K562 (cell line): ENCODE results near the gene CHN2. TPM values are rescaled to one million over a fixed set of nuclear protein-coding genes. Genes with fewer than 3 reads are reported as not detected.

Source experiments
- ATAC-seq: fragments of 200-7000 bp; cut with Tn5 transposase; 3 replicates; pipeline ENCODE4 v1.9.1; 2020; ENCODE audit warnings: moderate library complexity
- BruUV-seq: library from RNA; stranded (reverse); fragments of 400-500 nt; replicated peaks from 2 replicates; lab custom pipeline; 2021; lab: Mats Ljungman, UMichigan
- CTCF ChIA-PET: fragments of 300-600 bp; formaldehyde crosslinking; extraction: SDS; loops from one replicate; lab custom pipeline; 2021; ENCODE audit warnings: low intra/inter-chr PET ratio; lab: Yijun Ruan, JAX
- POLR2A ChIA-PET: fragments of 300-600, 350-650 bp; sonication (Branson Sonifier 250); formaldehyde crosslinking; extraction: SDS; loops from one replicate; lab custom pipeline; 2021; ENCODE audit warnings: antibody characterized with exemption, inconsistent platforms; lab: Yijun Ruan, JAX
- DNase-seq, 4 experiments: peaks; one replicate each; pipeline versions ENCODE4 v3.0.0 to v3.0.0-alpha.2; 2011 to 2018; ENCODE audit warnings: low spot score in 3 of 4, mixed read lengths in 3 of 4; ENCODE audit errors: extremely low read depth in 1 of 4
- FAIRE-seq: peaks from 2 replicates; lab custom pipeline; 2011; peaks lifted over from hg19 to GRCh38; lab: Jason Lieb, UNC
- H2AFZ ChIP-seq: 2 replicates; pipeline ENCODE4 v1.6.0; 2011; ENCODE audit warnings: low read depth, low read length, control low read depth, inconsistent platforms
- H3K27ac ChIP-seq: fragments of 200-600 bp; 3 replicates; pipeline ENCODE4 v1.8.0; 2011; ENCODE audit warnings: low read depth, mild to moderate bottlenecking, control low read depth, inconsistent platforms, low read length, moderate library complexity, mixed read lengths; ENCODE audit errors: extremely low read depth
- H3K27me3 ChIP-seq, 2 experiments: fragments of 300-600 bp in 1 of 2; 2 replicates in 1 of 2; 3 replicates in 1 of 2; pipeline versions ENCODE4 v1.6.0 to v1.8.0; 2011; ENCODE audit warnings: inconsistent platforms in 2 of 2, low read length in 2 of 2, mild to moderate bottlenecking in 1 of 2, mixed read lengths in 1 of 2, moderate library complexity in 1 of 2; ENCODE audit not compliant: control insufficient read depth in 2 of 2, insufficient read depth in 2 of 2
- H3K36me3 ChIP-seq: fragments of 300-600 bp; 3 replicates; pipeline ENCODE4 v1.8.0; 2011; ENCODE audit warnings: mild to moderate bottlenecking, low read length, inconsistent platforms; ENCODE audit not compliant: control insufficient read depth, insufficient read depth
- H3K4me1 ChIP-seq, 2 experiments: fragments of 200-600 bp in 1 of 2; replicated peaks in 1 of 2; 2 replicates in 1 of 2; 3 replicates in 1 of 2; pipeline versions ENCODE4 v1.5.1 to v1.8.0; 2011; ENCODE audit warnings: inconsistent platforms in 2 of 2, low read length in 2 of 2, mild to moderate bottlenecking in 1 of 2, mixed read lengths in 1 of 2, moderate library complexity in 1 of 2; ENCODE audit not compliant: control insufficient read depth in 2 of 2, insufficient read depth in 2 of 2
- H3K4me2 ChIP-seq: 2 replicates; pipeline ENCODE4 v1.6.1; 2011; ENCODE audit warnings: low read length, control low read depth, inconsistent platforms, mixed read lengths; ENCODE audit not compliant: insufficient read depth
- H3K4me3 ChIP-seq: fragments of 200-600 bp; sonication (generic), shearing (Covaris generic); 2 replicates; pipeline ENCODE4 v1.5.1; 2016; ENCODE audit warnings: control low read depth, inconsistent platforms
- H3K79me2 ChIP-seq: fragments of 200-600 bp; 3 replicates; pipeline ENCODE4 v1.8.0; 2011; ENCODE audit warnings: low read length, inconsistent platforms; ENCODE audit not compliant: control insufficient read depth, insufficient read depth
- H3K9ac ChIP-seq, 2 experiments: 2 replicates each; pipeline versions ENCODE4 v1.6.0 to v1.6.1; 2011; ENCODE audit warnings: low read depth in 2 of 2, low read length in 2 of 2, control low read depth in 1 of 2, inconsistent platforms in 1 of 2, mild to moderate bottlenecking in 1 of 2, mixed read lengths in 1 of 2; ENCODE audit not compliant: insufficient read depth in 1 of 2
- H3K9me1 ChIP-seq: one replicate; pipeline ENCODE4 v1.6.0; 2011; ENCODE audit warnings: inconsistent platforms, mild to moderate bottlenecking, low read length, moderate library complexity; ENCODE audit not compliant: control insufficient read depth, insufficient read depth
- H3K9me3 ChIP-seq: replicated peaks from 2 replicates; pipeline ENCODE4 v1.5.1; 2011; ENCODE audit warnings: low read depth, low read length, inconsistent platforms; ENCODE audit not compliant: control insufficient read depth, insufficient read depth
- H4K20me1 ChIP-seq: replicated peaks from 2 replicates; pipeline ENCODE4 v1.6.1; 2011; ENCODE audit warnings: low read length, inconsistent platforms, mixed read lengths; ENCODE audit not compliant: control insufficient read depth, insufficient read depth
- BRF1 ChIP-seq: IDR thresholded peaks from 3 replicates; pipeline ENCODE4 v1.6.1; 2011; ENCODE audit warnings: borderline replicate concordance, mild to moderate bottlenecking; ENCODE audit not compliant: insufficient read length; ENCODE audit errors: extremely low read depth
- CBFA2T2 ChIP-seq: fragments of 450-650 bp; conservative IDR thresholded peaks from 2 replicates; pipeline ENCODE4 v1.6.1; 2017; ENCODE audit warnings: mild to moderate bottlenecking
- HMG20B ChIP-seq: fragments of 250-450 bp; sonication (Bioruptor Pico); IDR thresholded peaks from 2 replicates; pipeline ENCODE4 v1.5.0; 2021; ENCODE audit warnings: mild to moderate bottlenecking
- KDM4B ChIP-seq, 2 experiments: fragments of 450-650 bp in 1 of 2; sonication (generic) in 1 of 2; IDR thresholded peaks; 2 replicates each; pipeline ENCODE4 v1.6.1; 2016 to 2017; ENCODE audit warnings: borderline replicate concordance in 2 of 2, antibody characterized with exemption in 1 of 2, low read depth in 1 of 2, mild to moderate bottlenecking in 1 of 2
- POLR3A ChIP-seq: IDR thresholded peaks from 2 replicates; pipeline ENCODE4 v1.6.1; 2011; ENCODE audit warnings: borderline replicate concordance, mild to moderate bottlenecking, moderate library complexity; ENCODE audit not compliant: insufficient read length, insufficient read depth; ENCODE audit errors: extremely low read depth
- RB1 ChIP-seq: fragments of 450-650 bp; IDR thresholded peaks from 2 replicates; pipeline ENCODE4 v1.6.1; 2017; ENCODE audit warnings: low read depth, mild to moderate bottlenecking
- RFX5 ChIP-seq: IDR thresholded peaks from 2 replicates; pipeline ENCODE4 v1.6.1; 2011; ENCODE audit warnings: low read depth, mild to moderate bottlenecking, improper control_type of control experiment, low read length
- USF1 ChIP-seq: sonication (generic); formaldehyde crosslinking; IDR thresholded peaks from 2 replicates; pipeline ENCODE4 v1.9.0; 2022; ENCODE audit warnings: mild to moderate bottlenecking, missing genetic modification reagents
- ZBED1 ChIP-seq: IDR thresholded peaks from 2 replicates; pipeline ENCODE4 v1.6.1; 2014
- ZBTB17 ChIP-seq: fragments of 450-650 bp; formaldehyde crosslinking; IDR thresholded peaks from 2 replicates; pipeline ENCODE4 v1.4.0; 2020; ENCODE audit warnings: mild to moderate bottlenecking
- ZNF324 ChIP-seq: fragments of 250-450 bp; sonication (Bioruptor Pico); IDR thresholded peaks from 2 replicates; pipeline ENCODE4 v1.4.0; 2020; ENCODE audit warnings: mild to moderate bottlenecking
- ZNF518B ChIP-seq: fragments of 250-450 bp; sonication (Bioruptor Pico); IDR thresholded peaks from 2 replicates; pipeline ENCODE4 v1.5.0; 2021; ENCODE audit warnings: mild to moderate bottlenecking, moderate library complexity
- WGBS: fragments of 100-300 bp; shearing (Covaris generic); methylation state at CpG from one replicate; pipeline ENCODE4 v1.1.6; 2016; ENCODE audit warnings: low coverage, mixed read lengths; ENCODE audit not compliant: insufficient coverage; ENCODE audit errors: missing lambda C conversion rate; 5-methylcytosine and 5-hydroxymethylcytosine counted together
- in situ Hi-C: fragments of 300-500 bp; cut with MboI; formaldehyde crosslinking; loops from 4 replicates; pipeline ENCODE4 v1.15.0; 2018; ENCODE audit warnings: inconsistent platforms, mixed read lengths
- intact Hi-C: fragments of 100-400 bp; cut with micrococcal nuclease; formaldehyde crosslinking; loops from 2 replicates; pipeline ENCODE4 v1.14.2; 2022
- polyA plus RNA-seq, 8 experiments: library from polyadenylated mRNA; depleted of rRNA in 4 of 8; stranded (reverse) in 5 of 8; unstranded in 3 of 8; fragments of >200 nt; fragmentation: Nextera tagmentation in 2 of 8; fragmentation: Illumina TruSeq in 1 of 8; extraction: Ambion mirVana in 2 of 8; extraction: Trizol in 1 of 8; gene quantifications; 2 replicates each; pipeline versions ENCODE4 v1.2.1 to v1.2.3, GENCODE V29; 2011 to 2014; ENCODE audit warnings: inconsistent platforms in 1 of 8, missing spikeins in 1 of 8
- total RNA-seq, 7 experiments: library from RNA; depleted of rRNA in 6 of 7; stranded (reverse); fragments of >200 nt in 6 of 7; fragmentation: Illumina TruSeq in 2 of 7; extraction: Trizol in 2 of 7; gene quantifications; 2 replicates each; pipeline versions ENCODE4 v1.2.1 to v1.2.3, GENCODE V29; 2011 to 2021; ENCODE audit warnings: low replicate concordance in 1 of 7
- TF ChIP-seq, protein P1 (sequence below): fragments of 250-450 bp; sonication (Bioruptor Pico); IDR thresholded peaks from 2 replicates; pipeline ENCODE4 v1.4.0; 2020; ENCODE audit warnings: mild to moderate bottlenecking, moderate library complexity

Gene CHN2
- total and polyA plus RNA-seq, 9 of the 15 experiments (the other 6 are each of a cell fraction or from before 2014, with no cell fraction given): 0.12 to 2.1 (median 0.31) TPM; not detected in 1

DNA sequence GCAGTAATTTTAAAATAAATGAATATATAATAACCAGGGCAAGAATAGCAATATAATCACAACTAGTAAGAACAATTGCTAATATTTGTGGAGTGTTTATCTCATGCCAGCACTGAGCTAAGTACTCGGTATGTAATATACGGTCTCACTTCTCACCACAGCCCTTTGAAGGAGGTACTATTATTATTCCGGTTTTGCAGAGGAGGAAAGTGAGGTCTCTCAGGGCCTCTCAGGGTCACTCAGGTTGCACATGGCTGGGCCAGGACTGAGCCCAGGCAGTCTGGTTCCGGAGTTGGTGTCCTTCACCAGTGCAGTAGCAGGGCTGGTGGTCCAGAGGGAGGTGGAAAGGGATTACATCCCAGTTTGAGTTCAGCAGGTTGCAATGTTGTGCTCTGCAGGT is 80.9 kb downstream of the CHN2 start (continued):
- no peak for TF ChIP-seq POLR3A

- no peak overlapping the region for H2AFZ ChIP-seq
- TF ChIP-seq RB1 (no peak), ZNF518B (CRISPR knock-in tag) (no peak), ZNF324 (no peak), RFX5 (no peak), ZBTB17 (CRISPR knock-in tag) (no peak), CBFA2T2 (no peak), ZBED1 (no peak), BRF1 (no peak), KDM4B (IDR thresholded peaks at IDR 0.05; ENCODE audit: borderline replicate concordance in 2 of 2, low read depth in 1 of 2) (no peak), USF1 (CRISPR knock-in tag) (no peak), HMG20B (CRISPR knock-in tag) (no peak)
- TF ChIP-seq, protein P1, sequence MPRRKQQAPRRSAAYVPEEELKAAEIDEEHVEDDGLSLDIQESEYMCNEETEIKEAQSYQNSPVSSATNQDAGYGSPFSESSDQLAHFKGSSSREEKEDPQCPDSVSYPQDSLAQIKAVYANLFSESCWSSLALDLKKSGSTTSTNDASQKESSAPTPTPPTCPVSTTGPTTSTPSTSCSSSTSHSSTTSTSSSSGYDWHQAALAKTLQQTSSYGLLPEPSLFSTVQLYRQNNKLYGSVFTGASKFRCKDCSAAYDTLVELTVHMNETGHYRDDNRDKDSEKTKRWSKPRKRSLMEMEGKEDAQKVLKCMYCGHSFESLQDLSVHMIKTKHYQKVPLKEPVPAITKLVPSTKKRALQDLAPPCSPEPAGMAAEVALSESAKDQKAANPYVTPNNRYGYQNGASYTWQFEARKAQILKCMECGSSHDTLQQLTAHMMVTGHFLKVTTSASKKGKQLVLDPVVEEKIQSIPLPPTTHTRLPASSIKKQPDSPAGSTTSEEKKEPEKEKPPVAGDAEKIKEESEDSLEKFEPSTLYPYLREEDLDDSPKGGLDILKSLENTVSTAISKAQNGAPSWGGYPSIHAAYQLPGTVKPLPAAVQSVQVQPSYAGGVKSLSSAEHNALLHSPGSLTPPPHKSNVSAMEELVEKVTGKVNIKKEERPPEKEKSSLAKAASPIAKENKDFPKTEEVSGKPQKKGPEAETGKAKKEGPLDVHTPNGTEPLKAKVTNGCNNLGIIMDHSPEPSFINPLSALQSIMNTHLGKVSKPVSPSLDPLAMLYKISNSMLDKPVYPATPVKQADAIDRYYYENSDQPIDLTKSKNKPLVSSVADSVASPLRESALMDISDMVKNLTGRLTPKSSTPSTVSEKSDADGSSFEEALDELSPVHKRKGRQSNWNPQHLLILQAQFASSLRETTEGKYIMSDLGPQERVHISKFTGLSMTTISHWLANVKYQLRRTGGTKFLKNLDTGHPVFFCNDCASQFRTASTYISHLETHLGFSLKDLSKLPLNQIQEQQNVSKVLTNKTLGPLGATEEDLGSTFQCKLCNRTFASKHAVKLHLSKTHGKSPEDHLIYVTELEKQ (CRISPR knock-in tag): no peak
Observed at GRCh38 chr7:29276199-29276598, 81.6 kb downstream of the CHN2 start.

More at GRCh38 chr7:29276199-29276598, 81.6 kb downstream of the CHN2 start:
- BruUV-seq: no TSS peak
- CTCF ChIA-PET: interaction anchor here (0.7 kb wide), 1 partner anchor 88 kb away, joined by 3 read pairs; no protein-coding TSS in a partner anchor
- WGBS: 5% methylated on average over 2 of the region's 2 CpGs
- POLR2A ChIA-PET: no interaction called here
- no peak for FAIRE-seq
- Histone ChIP-seq H3K9me1 (no peaks in the 10 kb centered on the region), H3K27ac (no peak overlapping the region), H3K9ac (no peak overlapping the region), H3K9me3 (no peaks in the 10 kb centered on the region), H3K79me2 (no peaks in the 10 kb centered on the region), H3K4me1 (no peaks in the 10 kb centered on the region), H3K36me3 (no peaks in the 10 kb centered on the region), H3K27me3 (peaks cover 0 to 14% of the 10 kb centered on the region in 2 experiments; a peak in 2 of 5 replicates), H3K4me2 (no peak overlapping the region), H3K4me3 (no peak overlapping the region), H4K20me1 (no peaks in the 10 kb centered on the region; the same call in 1 of the 2 replicates)
- intact Hi-C loops: no loop called here
- in situ Hi-C loops: no loop called here
- DNase-seq: no peak
- no peak for ATAC-seq
